Neural cell (in vitro differentiated cells): ENCODE measurements around the gene CYREN. TPM values are rescaled to one million over a fixed set of nuclear protein-coding genes. Genes with fewer than 3 reads are reported as not detected.

Experiments
- H2AFZ ChIP-seq: fragments of 200-600, 300-800 bp; sonication (generic), shearing (Covaris generic); 2 replicates; pipeline ENCODE4 v1.6.0; 2014; ENCODE audit warnings: low read depth, mild to moderate bottlenecking, antibody characterized with exemption, low read length, moderate library complexity
- H3F3A ChIP-seq: fragments of 200-600 bp; shearing (Covaris generic); 2 replicates; pipeline ENCODE4 v1.6.1; 2016; ENCODE audit warnings: mild to moderate bottlenecking, moderate library complexity, mixed read lengths, antibody characterized with exemption, low read length; ENCODE audit not compliant: insufficient read depth, poor library complexity, severe bottlenecking
- H3K27ac ChIP-seq: fragments of 200-600, 300-800 bp; sonication (generic), shearing (Covaris generic); 2 replicates; pipeline ENCODE4 v1.5.1; 2014; ENCODE audit warnings: mild to moderate bottlenecking, low read length, moderate library complexity
- H3K27me3 ChIP-seq: fragments of 300-800, 200-600 bp; sonication (generic), shearing (Covaris generic); 2 replicates; pipeline ENCODE4 v1.6.0; 2014; ENCODE audit warnings: mild to moderate bottlenecking, low read depth, low read length, moderate library complexity; ENCODE audit not compliant: insufficient read depth
- H3K36me3 ChIP-seq: fragments of 300-800, 200-600 bp; sonication (generic), shearing (Covaris generic); 2 replicates; pipeline ENCODE4 v1.5.1; 2014; ENCODE audit warnings: mild to moderate bottlenecking, antibody characterized with exemption, low read length, moderate library complexity; ENCODE audit not compliant: insufficient read depth
- H3K4me2 ChIP-seq: fragments of 300-800, 200-600 bp; sonication (generic), shearing (Covaris generic); 2 replicates; pipeline ENCODE4 v1.6.0; 2014; ENCODE audit warnings: mild to moderate bottlenecking, low read length
- H3K4me3 ChIP-seq: fragments of 300-800, 200-600 bp; sonication (generic), shearing (Covaris generic); 2 replicates; pipeline ENCODE4 v1.5.1; 2014; ENCODE audit warnings: mild to moderate bottlenecking, low read length, moderate library complexity
- H3K79me2 ChIP-seq: fragments of 200-600 bp; shearing (Covaris generic); replicated peaks from 2 replicates; pipeline ENCODE4 v1.6.0; 2014; ENCODE audit warnings: mild to moderate bottlenecking, low read length, moderate library complexity; ENCODE audit not compliant: insufficient read depth
- H3K9ac ChIP-seq: fragments of 300-800, 200-600 bp; sonication (generic), shearing (Covaris generic); 2 replicates; pipeline ENCODE4 v1.6.1; 2016; ENCODE audit warnings: mild to moderate bottlenecking, low read length, mixed read lengths
- H3K9me2 ChIP-seq: fragments of 200-600 bp; shearing (Covaris generic); 2 replicates; pipeline ENCODE4 v1.6.1; 2016; ENCODE audit warnings: mild to moderate bottlenecking, low read length, mixed read lengths; ENCODE audit not compliant: insufficient read depth
- H3K9me3 ChIP-seq: fragments of 200-600, 300-800 bp; sonication (generic), shearing (Covaris generic); 2 replicates; pipeline ENCODE4 v1.6.1; 2016; ENCODE audit warnings: mild to moderate bottlenecking, mixed run types, low read length, moderate library complexity, mixed read lengths
- H4K20me1 ChIP-seq: fragments of 200-600 bp; shearing (Covaris generic); 2 replicates; pipeline ENCODE4 v1.6.1; 2016; ENCODE audit warnings: mild to moderate bottlenecking, mixed run types; ENCODE audit not compliant: insufficient read depth
- EP300 ChIP-seq: fragments of 450-650 bp; conservative IDR thresholded peaks from 2 replicates; pipeline ENCODE4 v1.6.1; 2014; ENCODE audit warnings: antibody characterized with exemption, mild to moderate bottlenecking, moderate library complexity; ENCODE audit not compliant: poor library complexity, severe bottlenecking
- EZH2 ChIP-seq: fragments of 200-600, 300-800 bp; shearing (Covaris generic), sonication (generic); IDR thresholded peaks from 2 replicates; pipeline ENCODE4 v1.6.1; 2014; ENCODE audit warnings: antibody characterized with exemption, low read length, borderline replicate concordance, mild to moderate bottlenecking; ENCODE audit not compliant: insufficient read depth, poor library complexity, severe bottlenecking
- MXI1 ChIP-seq: fragments of 450-650 bp; conservative IDR thresholded peaks from 2 replicates; pipeline ENCODE4 v1.6.1; 2014; ENCODE audit warnings: antibody characterized with exemption, mild to moderate bottlenecking; ENCODE audit not compliant: poor library complexity, severe bottlenecking
- POLR2AphosphoS5 ChIP-seq: IDR thresholded peaks from 2 replicates; pipeline ENCODE4 v1.6.1; 2012
- RAD21 ChIP-seq: fragments of 450-650 bp; conservative IDR thresholded peaks from 2 replicates; pipeline ENCODE4 v1.6.1; 2014; ENCODE audit warnings: antibody characterized with exemption, mild to moderate bottlenecking, moderate library complexity
- SMC3 ChIP-seq: fragments of 450-650 bp; conservative IDR thresholded peaks from 2 replicates; pipeline ENCODE4 v1.6.1; 2014; ENCODE audit warnings: antibody characterized with exemption, mild to moderate bottlenecking, moderate library complexity; ENCODE audit not compliant: poor library complexity
- TAF1 ChIP-seq: IDR thresholded peaks from 2 replicates; pipeline ENCODE4 v1.6.1; 2012; ENCODE audit warnings: low read depth
- polyA plus RNA-seq: library from polyadenylated mRNA; depleted of rRNA; stranded (reverse); fragments of >200 nt; gene quantifications from 2 replicates; pipeline ENCODE4 v1.2.3, GENCODE V29; 2014
- TF ChIP-seq, protein P1 (sequence below): IDR thresholded peaks from 2 replicates; pipeline ENCODE4 v1.6.1; 2012; ENCODE audit warnings: borderline replicate concordance
- TF ChIP-seq, protein P2 (sequence below): fragments of 450-650 bp; IDR thresholded peaks from 2 replicates; pipeline ENCODE4 v1.5.1; 2014; ENCODE audit warnings: antibody characterized with exemption, mild to moderate bottlenecking, moderate library complexity; ENCODE audit not compliant: poor library complexity, severe bottlenecking

CYREN gene
- polyA plus RNA-seq, 1 donor from 2014 or later = 6.7 TPM

DNA sequence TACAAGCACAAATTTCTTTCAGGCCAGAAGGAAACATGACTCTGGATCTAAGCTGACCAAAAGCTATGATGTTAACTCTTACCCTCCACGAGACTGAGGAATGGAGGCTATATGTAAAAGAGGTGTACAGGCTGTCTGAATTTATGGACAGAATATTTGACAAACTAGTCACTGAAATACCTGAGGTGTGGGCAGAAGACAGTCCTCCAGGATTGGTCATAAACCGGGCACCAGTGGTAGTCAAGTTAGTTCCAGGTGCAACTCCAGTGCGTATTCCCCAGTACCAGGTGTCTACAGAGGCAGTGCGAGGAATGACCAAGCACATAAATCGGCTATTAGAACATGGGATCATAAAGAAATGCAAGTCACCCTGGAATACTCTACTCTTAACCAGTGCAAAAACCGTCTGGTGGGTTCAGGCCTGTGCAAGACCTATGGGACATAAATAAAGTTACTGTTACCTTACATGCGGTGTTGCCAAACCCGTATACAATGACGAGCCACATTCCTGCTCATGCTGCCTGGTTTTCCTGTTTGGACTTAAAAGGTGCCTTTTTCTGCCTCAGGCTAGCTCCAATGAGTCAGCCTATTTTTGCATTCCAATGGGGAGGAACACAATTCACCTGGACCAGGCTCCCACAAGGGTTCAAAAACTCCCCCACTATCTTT lies 6.7 kb upstream of the CYREN start:
- Histone ChIP-seq H3K9ac (no peak overlapping the region), H3K27me3 (no peaks in the 10 kb centered on the region), H3K4me3 (no peak overlapping the region), H4K20me1 (no peaks in the 10 kb centered on the region), H3K27ac (no peak overlapping the region), H3K9me2 (no peaks in the 10 kb centered on the region), H3K9me3 (peaks cover 8% of the 10 kb centered on the region), H2AFZ (no peak overlapping the region), H3F3A (no peaks in the 10 kb centered on the region), H3K4me2 (no peak overlapping the region), H3K36me3 (no peaks in the 10 kb centered on the region), H3K79me2 (no peaks in the 10 kb centered on the region)
- TF ChIP-seq EZH2 (no peak), SMC3 (no peak), POLR2AphosphoS5 (no peak), EP300 (no peak), MXI1 (no peak), TAF1 (no peak), RAD21 (no peak)
- TF ChIP-seq, protein P1, sequence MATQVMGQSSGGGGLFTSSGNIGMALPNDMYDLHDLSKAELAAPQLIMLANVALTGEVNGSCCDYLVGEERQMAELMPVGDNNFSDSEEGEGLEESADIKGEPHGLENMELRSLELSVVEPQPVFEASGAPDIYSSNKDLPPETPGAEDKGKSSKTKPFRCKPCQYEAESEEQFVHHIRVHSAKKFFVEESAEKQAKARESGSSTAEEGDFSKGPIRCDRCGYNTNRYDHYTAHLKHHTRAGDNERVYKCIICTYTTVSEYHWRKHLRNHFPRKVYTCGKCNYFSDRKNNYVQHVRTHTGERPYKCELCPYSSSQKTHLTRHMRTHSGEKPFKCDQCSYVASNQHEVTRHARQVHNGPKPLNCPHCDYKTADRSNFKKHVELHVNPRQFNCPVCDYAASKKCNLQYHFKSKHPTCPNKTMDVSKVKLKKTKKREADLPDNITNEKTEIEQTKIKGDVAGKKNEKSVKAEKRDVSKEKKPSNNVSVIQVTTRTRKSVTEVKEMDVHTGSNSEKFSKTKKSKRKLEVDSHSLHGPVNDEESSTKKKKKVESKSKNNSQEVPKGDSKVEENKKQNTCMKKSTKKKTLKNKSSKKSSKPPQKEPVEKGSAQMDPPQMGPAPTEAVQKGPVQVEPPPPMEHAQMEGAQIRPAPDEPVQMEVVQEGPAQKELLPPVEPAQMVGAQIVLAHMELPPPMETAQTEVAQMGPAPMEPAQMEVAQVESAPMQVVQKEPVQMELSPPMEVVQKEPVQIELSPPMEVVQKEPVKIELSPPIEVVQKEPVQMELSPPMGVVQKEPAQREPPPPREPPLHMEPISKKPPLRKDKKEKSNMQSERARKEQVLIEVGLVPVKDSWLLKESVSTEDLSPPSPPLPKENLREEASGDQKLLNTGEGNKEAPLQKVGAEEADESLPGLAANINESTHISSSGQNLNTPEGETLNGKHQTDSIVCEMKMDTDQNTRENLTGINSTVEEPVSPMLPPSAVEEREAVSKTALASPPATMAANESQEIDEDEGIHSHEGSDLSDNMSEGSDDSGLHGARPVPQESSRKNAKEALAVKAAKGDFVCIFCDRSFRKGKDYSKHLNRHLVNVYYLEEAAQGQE = no peak
- TF ChIP-seq, protein P2, sequence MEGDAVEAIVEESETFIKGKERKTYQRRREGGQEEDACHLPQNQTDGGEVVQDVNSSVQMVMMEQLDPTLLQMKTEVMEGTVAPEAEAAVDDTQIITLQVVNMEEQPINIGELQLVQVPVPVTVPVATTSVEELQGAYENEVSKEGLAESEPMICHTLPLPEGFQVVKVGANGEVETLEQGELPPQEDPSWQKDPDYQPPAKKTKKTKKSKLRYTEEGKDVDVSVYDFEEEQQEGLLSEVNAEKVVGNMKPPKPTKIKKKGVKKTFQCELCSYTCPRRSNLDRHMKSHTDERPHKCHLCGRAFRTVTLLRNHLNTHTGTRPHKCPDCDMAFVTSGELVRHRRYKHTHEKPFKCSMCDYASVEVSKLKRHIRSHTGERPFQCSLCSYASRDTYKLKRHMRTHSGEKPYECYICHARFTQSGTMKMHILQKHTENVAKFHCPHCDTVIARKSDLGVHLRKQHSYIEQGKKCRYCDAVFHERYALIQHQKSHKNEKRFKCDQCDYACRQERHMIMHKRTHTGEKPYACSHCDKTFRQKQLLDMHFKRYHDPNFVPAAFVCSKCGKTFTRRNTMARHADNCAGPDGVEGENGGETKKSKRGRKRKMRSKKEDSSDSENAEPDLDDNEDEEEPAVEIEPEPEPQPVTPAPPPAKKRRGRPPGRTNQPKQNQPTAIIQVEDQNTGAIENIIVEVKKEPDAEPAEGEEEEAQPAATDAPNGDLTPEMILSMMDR = no peak

DNA sequence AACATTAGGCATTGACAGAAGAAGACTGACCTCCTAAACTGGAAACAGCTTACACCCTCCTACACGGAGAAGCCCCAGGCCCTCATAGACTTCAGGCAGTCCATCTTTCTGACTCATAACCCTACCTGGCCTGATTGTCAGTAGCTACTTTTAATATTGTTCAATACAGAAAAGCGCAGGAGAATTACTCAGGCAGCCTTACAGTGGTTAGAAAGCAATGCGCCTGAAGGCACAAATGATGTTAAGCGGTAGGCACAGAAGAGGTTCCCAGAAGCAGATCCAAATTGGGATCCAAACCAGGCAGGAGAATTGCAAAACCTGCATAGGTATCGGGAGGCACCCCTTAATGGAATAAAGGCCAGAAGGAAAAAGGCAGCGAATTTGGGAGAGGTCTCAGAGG lies 5.4 kb upstream of the CYREN start:
- H3K4me3 ChIP-seq = no peak overlapping the region
- no peak overlapping the region for H3K9ac ChIP-seq
- H3K4me2 ChIP-seq = no peak overlapping the region
- no peaks in the 10 kb centered on the region for H3K27me3 ChIP-seq
- H3K36me3 ChIP-seq = no peaks in the 10 kb centered on the region
- no peaks in the 10 kb centered on the region for H3K9me2 ChIP-seq
- H4K20me1 ChIP-seq = no peaks in the 10 kb centered on the region
- no peaks in the 10 kb centered on the region for H3K9me3 ChIP-seq
- no peak overlapping the region for H3K27ac ChIP-seq
- no peak for TF ChIP-seq MXI1
- no peak overlapping the region for H2AFZ ChIP-seq
- no peaks in the 10 kb centered on the region for H3F3A ChIP-seq
- no peaks in the 10 kb centered on the region for H3K79me2 ChIP-seq
